EH (cell line): ENCODE results near the gene DCAKD.
"Not testable (repeated sequence)": the region's sequence is repeated elsewhere in the genome, so short reads cannot be mapped to it uniquely, and the experiment has no call there.

Experiments used
- DNase-seq: peaks from one replicate; pipeline ENCODE4 v3.0.0-alpha.2; 2015; ENCODE audit warnings: low read depth

Gene DCAKD

GRCh38 chr17:45063198-45063597 lies 11.8 kb upstream of the DCAKD start:
- DNase-seq, result no peak

DNA sequence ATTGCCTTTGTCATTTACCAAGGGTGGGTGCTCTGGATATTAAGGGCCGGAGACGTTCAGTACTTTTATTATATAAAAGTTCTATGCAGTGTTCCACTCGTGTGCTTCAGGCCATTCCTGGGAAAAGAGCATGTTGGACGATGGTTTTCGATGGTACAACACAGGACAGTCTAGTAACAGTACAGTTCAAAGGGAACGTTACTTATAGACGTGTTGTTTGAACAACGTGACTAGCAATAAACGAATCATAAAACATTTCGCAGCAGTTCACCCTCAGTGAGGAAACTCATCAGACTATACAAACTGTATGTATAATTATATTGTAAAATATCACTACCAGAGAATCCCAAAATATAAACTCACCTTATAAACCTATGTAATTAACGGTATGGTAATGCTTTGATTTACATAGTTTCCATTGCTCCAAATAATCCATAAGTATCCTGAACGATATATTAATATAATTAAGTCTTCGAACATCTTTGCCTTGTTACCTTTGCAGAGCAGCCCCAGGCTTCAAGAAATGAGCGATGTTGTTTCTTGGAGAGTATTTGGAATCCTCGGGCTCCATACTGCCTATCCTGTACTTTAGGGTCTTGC lies 10.3 kb upstream of the DCAKD start:
- DNase-seq, result no peak

DNA sequence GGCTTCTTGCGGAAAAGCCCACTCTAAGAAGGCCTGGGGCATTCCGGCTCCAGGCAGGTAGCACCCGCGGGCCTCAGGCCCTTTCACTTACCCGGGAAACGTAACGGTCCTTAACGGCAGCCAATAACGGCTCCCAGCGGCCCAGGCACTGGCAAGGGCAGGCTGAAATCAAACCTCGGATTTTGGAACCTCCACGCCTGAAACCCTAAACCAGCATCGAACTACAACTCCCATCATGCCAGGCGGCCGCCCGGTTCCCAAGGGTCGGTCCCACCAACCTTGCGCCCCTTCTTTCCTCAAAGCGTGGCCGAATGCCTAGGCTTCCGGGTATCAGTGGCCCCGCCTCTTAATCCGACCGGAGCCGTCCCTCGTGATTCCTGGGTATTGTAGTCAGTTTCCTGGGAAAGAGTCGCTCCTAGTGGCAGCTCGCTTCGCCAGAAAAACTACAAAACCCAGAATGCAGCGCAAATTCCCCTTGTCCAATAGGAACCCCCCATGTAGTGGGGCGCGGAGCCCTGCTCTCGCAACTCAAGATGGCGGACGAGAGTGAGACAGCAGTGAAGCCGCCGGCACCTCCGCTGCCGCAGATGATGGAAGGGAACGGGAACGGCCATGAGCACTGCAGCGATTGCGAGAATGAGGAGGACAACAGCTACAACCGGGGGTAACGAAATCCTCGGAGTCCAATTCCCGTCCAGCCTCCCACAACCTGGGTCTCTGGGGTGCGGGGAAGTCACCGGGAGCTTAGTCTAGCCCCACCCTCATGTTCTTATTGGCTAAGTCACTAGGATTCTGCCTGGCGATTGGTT lies 9.6 kb upstream of the DCAKD start, which contains the start of gene NMT1:
NMT1 (plus strand) TSS at position 521 of the 809 bp plus-strand sequence; CDS start at position 534, 13 bp downstream.
- DNase-seq, result peak; percentile 100

DNA sequence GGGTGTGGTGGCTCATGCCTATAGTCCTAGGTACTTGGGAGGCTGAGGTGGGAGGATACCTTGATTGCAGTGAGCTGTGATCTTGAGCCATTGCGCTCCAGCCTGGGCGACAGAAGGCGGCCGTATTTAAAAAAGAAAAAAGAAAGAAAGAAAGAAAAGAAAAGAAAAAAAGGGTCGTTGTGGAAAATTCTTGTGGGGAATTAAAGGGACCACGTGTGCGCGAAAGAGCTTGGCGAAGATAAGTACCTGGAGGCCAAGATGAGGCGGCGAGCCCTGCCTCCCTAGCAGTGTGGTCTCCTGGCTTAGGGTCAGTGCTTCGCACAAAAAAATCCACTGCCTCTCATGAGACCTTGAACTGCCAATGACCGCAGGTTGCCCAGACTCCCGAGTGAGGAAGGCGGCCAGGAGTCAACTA lies 9.0 kb upstream of the DCAKD start:
- DNase-seq, result no peak

- peak; percentile 49 for DNase-seq
Measured at GRCh38 chr17:45052052-45052772, 780 bp upstream of the DCAKD start.

DNA sequence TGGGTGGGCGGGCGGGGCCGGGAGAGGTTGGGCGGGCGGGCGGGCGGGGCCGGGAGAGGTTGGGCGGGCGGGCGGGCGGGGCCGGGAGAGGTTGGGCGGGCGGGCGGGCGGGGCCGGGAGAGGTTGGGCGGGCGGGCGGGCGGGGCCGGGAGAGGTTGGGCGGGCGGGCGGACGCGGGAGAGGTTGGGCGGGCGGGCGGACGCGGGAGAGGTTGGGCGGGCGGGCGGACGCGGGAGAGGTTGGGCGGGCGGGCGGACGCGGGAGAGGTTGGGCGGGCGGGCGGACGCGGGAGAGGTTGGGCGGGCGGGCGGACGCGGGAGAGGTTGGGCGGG lies 254 bp upstream of the DCAKD start:
- not testable (repeated sequence) for DNase-seq

- DNase-seq, result peak; percentile 37
Measured at GRCh38 chr17:45050481-45051059, 862 bp downstream of the DCAKD start.

- no peak for DNase-seq
Measured at GRCh38 chr17:45048795-45049563, 2.5 kb downstream of the DCAKD start.

DNA sequence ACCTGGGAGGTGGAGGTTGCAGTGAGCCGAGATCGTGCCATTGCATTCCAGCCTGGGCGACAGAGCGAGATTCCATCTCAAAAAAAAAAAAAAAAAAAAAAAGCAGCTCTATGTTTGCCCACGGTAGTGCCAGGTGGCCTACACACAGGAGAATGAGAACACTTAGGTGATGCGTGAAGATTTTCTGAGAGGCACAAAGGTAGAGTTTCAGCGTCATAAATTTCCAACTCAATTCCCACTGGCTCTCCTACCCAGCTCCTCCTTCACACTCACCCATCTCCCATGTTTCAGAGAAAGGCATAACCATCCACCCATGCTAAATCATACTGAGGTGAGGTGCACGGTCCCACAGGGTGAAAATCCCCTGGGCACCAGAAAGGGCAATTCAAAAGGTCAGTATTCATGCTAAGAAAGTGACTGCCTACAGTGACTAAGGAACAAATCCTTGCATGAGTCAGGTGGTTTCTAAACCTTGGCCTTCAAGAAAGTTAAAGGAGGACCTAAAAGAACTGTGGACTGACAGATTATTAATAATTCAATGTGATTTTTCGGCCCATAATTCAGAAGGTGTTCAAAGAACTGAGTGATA lies 4.8 kb downstream of the DCAKD start:
- peak; percentile 25 for DNase-seq

DNA sequence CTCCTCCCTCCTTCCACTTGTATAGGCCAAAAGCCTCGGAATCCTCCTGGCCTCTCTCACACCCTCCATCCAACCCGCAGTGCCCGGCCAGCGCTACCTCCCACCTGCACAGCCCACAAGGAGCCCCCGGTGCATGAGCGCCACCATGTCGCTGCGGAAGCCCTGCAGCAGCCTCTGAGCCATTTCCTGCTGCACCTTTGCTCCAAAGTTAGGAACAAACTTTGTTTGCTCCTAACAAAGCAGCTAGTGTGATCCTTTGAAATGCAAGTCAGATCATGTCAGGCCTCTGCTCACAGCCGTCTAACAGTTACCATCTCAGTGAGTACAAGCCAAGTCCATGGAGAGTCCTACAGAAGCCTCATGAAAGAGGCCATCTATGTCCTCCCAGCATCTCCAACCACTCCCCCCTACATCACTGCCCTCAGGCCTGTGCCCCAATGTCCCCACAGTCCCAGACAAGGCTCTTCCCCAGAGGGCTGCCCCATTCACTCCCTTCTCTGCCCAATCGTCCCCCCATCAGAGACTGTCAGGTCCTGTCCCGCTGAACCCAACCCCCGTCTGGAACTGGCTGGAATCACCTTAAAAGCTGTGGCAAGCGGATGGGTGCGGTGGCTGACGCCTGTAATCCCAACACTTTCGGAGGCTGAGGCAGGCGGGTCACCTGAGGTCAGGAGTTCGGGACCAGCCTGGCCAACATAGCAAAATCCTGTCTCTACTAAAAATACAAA lies 7.5 kb downstream of the DCAKD start:
- no peak for DNase-seq

DNA sequence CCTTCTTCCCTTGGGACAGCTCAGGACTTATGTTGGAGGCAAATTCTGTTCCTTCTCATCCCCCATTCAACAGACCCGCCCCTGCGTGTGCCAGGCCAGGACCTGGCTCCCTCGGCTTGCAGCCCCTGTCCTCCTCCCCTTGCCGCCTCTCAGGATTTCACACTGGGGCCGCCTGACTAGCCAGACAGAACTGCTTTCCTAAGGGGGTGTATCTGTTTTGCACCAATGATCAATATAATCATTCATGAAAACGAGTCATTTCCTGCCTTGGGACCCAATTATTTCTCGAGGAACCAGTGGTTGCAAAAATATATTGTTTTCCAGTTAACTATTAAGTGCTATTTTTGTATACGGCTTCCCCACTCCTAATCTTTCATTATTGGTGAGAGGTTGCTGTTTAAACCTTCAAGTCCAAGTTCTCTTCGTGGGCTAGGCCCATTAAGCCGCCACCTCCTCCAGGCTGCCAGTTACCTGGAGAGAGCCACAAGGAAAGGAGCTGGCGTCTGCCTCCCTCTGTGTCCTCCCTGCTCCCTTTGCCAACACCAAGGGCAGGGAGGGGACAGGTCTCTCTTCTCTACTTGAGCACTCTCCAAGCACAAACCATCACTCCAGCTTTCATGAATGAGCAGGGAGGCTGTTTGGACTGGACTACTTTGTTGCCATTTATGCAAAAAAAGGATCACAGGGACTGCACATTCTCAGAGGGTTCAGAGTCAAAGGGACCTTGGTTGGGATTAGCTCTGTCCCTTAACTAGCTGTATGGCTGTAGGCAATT lies 8.9 kb downstream of the DCAKD start:
- DNase-seq, result no peak

- no peak for DNase-seq
Measured at GRCh38 chr17:45040459-45040858, 11.0 kb downstream of the DCAKD start.

DNA sequence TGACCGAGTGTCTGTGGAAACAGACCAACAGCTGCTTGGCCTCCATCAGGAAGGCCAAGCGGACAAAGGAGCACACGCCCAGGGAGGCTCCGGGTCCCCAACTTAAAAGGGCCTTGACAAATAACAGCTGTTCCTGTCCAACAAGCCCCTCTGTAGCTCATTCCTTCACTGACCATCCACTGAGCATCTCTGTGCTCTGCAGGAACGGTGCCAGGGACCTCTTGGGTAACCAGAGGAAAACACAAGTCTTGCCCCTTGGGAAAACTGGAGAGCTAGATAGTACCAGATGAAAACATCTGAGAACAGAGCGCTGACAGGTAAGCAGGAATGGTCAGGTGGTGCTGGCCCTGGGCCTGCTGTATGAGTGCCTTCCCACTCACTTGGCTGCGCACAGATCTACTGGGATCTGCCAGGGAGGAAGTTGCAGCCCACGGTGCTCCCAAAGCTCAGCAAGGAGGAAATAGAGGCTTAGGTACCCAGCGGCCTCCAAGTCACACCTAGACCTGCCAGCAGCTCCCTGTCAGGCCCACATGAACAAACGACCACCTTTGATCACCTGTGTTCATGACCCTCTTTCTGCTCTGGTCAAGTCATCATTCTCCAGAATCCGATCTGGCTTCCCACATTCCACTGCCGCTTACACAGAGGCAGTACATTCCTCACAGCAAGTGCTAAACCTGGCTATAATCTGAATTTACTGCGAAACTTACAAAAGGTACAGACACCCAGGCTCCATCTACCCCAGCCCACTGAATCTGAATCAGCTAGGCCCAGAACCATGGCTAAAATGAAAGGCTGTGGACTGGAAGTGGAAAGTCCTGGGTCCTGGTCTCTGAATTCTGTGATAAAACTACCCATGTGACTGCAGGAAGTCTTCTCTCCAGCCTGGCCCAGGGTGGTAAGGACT lies 12.5 kb downstream of the DCAKD start:
- no peak for DNase-seq

DNA sequence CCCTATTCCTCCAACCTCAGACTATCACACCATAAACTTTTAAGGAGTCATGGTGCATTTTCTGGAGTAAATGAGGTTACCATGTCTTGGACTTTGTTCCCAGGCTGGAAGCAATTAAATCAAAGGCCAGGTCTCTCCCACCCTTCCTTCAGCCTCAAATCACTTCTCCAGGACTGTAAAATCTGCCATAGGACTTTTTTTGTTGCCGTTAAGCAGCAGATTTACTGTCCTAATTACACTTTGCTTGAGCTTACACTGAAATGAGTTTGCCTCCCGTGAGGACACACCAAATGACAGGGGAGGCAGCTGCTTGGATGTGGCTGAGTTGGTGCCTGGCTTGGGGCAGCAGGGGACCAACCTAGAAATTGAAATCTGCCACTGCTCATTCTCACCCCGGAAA lies 14.7 kb downstream of the DCAKD start:
- no peak for DNase-seq

GRCh38 chr17:45035848-45036247 lies 15.6 kb downstream of the DCAKD start:
- DNase-seq, result no peak

- DNase-seq, result no peak
Measured at GRCh38 chr17:45034599-45034998, 16.8 kb downstream of the DCAKD start.

DNA sequence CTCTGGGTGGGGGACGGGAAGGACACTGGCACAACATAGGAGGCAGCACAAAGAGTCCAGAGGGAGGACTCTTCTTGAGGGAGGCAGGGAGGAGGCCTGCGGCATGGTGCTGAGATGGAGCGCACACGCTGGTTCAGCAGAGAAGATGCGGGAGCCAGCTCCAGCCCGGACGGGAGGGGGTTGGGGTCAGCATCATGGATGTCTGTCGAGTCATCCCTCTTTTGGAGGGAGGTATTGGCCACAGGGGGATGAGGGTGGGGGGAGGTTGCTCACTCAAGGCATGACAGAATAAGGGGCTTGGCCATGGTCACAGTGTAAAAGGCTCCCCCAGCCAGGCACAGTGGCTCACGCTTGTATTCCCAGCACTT lies 19.3 kb downstream of the DCAKD start:
- no peak for DNase-seq

DNA sequence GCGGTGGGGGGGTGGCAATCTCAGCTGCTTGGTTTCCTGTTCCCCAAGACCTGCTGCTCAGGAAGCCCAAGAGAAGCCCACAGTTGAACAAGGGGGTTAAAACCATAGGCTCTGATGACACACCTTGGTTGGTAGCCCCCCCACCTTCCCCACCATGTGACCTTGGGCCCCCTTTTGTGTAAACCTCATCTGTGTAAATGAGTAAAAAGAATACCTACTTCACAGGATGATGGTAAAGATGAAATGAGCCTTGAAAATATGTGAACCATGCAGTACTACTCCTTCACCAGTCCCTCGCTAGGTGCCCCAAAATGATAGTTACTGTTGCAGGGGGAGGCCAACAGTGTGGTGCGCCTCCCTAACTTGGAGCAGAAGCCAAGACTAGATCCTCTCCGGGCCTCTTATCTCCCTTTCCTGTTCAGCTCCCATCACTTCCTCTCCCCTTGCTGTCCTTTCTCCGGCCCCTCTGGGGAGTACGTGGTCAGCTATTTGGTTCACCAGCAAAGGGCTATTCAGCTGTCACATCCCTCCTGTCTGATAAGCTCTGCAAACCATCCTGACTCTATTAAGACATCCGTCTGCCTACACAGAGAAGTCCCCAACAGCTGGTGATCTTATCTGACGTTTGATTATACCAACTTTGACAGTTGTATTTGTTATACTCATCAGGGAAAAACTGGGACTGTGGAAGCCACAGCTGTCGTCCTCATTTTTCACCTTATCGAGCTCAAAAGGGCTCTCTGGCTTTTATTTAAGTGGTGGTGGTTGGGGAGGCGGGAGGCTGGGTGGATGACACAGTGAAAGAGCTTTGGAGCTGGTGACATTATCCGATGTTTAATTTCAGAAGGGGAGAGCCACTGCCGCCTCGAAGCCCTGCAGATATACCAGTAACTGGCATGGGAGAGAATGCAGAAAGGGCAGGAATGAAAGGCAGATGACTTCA lies 19.9 kb downstream of the DCAKD start:
- no peak for DNase-seq
